HG03575 (cell line): ENCODE measurements around the gene C2orf92.

ENCODE experiments used
- ATAC-seq: cut with Tn5 transposase; IDR thresholded peaks from one replicate; pipeline ENCODE4 v1.9.1; 2021; ENCODE audit not compliant: unreplicated experiment, insufficient number of reproducible peaks, low FRiP score; ENCODE audit errors: extremely low read depth

C2orf92 gene

GRCh38 chr2:97723156-97724072 is 53.9 kb downstream of the C2orf92 start:
- ATAC-seq: no peak

- no peak for ATAC-seq
Observed at GRCh38 chr2:97724073-97724410, 54.5 kb downstream of the C2orf92 start.

GRCh38 chr2:97724501-97724900 is 55.0 kb downstream of the C2orf92 start:
- no peak for ATAC-seq

- ATAC-seq: no peak
Observed at GRCh38 chr2:97724946-97725688, 55.6 kb downstream of the C2orf92 start.

- ATAC-seq: no peak
Observed at GRCh38 chr2:97726261-97727064, 57.0 kb downstream of the C2orf92 start.

- ATAC-seq: no peak
Observed at GRCh38 chr2:97727296-97727695, 57.8 kb downstream of the C2orf92 start.

GRCh38 chr2:97728091-97728731 is 58.7 kb downstream of the C2orf92 start:
- no peak for ATAC-seq

- ATAC-seq: no peak
Observed at GRCh38 chr2:97730245-97730644, 60.7 kb downstream of the C2orf92 start.

- ATAC-seq: no peak
Observed at GRCh38 chr2:97731274-97732020, 61.9 kb downstream of the C2orf92 start.

- ATAC-seq: no peak
Observed at GRCh38 chr2:97732436-97733340, 63.2 kb downstream of the C2orf92 start.

- ATAC-seq: no peak
Observed at GRCh38 chr2:97733341-97734035, 64.0 kb downstream of the C2orf92 start.

GRCh38 chr2:97734061-97735051 is 64.8 kb downstream of the C2orf92 start:
- no peak for ATAC-seq

GRCh38 chr2:97735161-97735561 is 65.6 kb downstream of the C2orf92 start:
- no peak for ATAC-seq

GRCh38 chr2:97736185-97736584 is 66.7 kb downstream of the C2orf92 start:
- ATAC-seq: no peak

- ATAC-seq: no peak
Observed at GRCh38 chr2:97736608-97737330, 67.3 kb downstream of the C2orf92 start.
